Measurements from ENCODE around the gene PGK1.
"Not testable (repeated sequence)": the region's sequence is repeated elsewhere in the genome, so short reads cannot be mapped to it uniquely, and the experiment has no call there.

Gene PGK1

DNA sequence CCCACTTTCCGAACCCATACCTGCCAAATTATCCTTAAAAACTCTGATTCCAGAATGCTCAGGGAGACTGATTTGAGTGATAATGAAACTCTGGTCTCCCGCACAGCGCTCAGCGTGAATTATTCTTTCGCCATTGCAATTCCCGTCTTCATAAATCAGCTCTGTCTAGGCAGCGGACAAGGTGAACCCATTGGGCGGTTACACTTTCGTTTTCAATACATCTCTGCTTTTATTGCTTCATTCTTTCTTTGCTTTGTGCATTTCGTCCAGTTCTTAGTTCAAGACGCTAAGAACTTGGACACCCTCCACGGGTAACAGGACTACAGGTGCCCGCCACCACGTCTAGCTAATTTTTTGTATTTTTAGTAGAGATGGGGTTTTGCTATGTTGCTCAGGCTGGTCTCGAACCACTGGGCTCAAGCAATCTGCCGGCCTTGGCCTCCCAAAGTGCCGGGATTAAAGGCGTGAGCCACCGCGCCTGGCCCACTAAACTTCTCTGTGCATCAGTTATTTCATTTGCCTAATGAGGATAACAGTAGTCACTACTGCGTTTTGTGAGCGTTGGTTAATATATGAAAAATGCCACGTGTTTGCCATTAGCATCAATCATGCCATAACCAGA, 936 bp upstream of the PGK1 start:
- no peaks in the 10 kb centered on the region for H3K27me3 Mint-ChIP-seq (ENCODE audit: low read depth)
- H3K4me3 Mint-ChIP-seq, result peak overlapping the region; percentile 92
- H3K36me3 Mint-ChIP-seq (ENCODE audit: low read depth), result peaks cover 31% of the 10 kb centered on the region
- no peaks in the 10 kb centered on the region for H3K9me3 Mint-ChIP-seq
- peak overlapping the region; percentile 87 for H3K27ac Mint-ChIP-seq
- H3K4me1 Mint-ChIP-seq (ENCODE audit: low read depth), result peaks cover 40% of the 10 kb centered on the region

DNA sequence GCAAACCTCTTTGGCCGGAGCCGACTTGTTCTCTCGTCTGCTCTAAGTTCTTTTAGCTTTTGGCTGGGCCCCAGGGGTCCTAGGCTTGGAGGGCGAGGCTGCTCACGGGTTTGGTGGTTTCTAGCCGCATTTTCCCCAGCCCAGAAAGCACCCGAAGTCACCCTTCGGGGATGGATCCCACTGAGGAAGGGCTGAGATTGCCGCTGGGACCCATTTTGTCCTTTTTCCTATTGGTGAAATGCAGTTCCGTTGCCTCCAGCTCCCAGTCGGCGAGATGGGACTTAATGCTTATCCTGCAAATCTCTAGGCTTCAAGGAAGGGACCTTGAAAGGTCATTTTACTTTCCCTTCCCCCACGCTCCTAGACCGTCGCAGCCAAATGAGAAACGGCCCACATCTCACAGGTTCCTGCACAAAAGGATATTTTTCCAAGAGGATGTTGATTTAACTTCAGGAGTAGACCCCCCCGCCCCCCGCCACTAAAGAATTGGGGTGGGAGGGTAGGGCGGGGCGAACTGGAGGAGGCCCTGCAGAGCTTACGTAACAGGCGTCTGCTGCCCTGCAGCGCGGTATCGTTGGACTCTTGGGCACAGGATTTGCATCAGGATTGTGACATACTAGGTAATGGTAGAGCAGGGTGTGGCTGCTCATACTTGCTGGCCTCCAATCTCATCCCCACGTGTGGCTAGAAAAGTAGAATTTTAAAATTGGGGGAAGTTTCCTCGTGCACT, 564 bp downstream of the PGK1 start:
- H3K36me3 Mint-ChIP-seq (ENCODE audit: low read depth), result peaks cover 35% of the 10 kb centered on the region
- peaks cover 49% of the 10 kb centered on the region for H3K4me1 Mint-ChIP-seq (ENCODE audit: low read depth)
- peak overlapping the region; percentile 92 for H3K4me3 Mint-ChIP-seq
- H3K27ac Mint-ChIP-seq, result peak overlapping the region; percentile 87
- no peaks in the 10 kb centered on the region for H3K27me3 Mint-ChIP-seq (ENCODE audit: low read depth)
- H3K9me3 Mint-ChIP-seq, result no peaks in the 10 kb centered on the region

DNA sequence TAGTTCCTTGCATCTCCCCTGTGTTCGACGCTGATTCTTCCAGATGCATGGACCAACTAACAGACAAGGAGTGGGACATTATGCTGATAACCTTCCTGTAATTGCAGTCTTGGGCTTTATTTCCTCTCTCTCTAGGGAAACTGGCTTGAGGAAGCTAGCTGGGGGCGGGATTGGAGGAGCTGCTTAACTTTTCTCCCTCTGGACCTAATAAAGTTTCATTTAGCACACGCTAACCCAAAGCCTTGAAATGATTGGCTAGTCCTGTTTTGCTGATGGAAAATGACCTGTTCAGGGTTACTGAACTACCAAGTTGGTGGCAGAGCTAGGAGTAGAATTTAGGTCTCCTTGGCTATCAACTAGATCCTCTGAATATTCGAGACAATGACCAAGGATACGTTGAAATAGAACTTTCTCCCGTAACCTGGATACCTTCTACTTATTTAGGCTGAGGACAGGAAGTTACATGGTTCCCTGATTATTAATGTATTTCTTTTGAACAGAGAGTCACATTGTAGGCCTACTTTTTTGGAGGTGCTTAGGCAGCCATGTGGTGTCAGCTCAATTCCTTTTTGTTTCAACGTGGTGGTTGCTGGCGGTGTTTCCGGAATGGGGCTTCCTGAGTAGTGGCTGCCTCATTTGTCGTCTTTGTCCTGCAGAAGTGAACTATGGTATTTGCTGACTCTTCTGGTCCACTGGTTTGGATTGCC, 2.0 kb downstream of the PGK1 start:
- H3K9me3 Mint-ChIP-seq, result no peaks in the 10 kb centered on the region
- peak overlapping the region; percentile 92 for H3K4me3 Mint-ChIP-seq
- H3K36me3 Mint-ChIP-seq (ENCODE audit: low read depth), result peaks cover 37% of the 10 kb centered on the region
- peaks cover 54% of the 10 kb centered on the region for H3K4me1 Mint-ChIP-seq (ENCODE audit: low read depth)
- H3K27me3 Mint-ChIP-seq (ENCODE audit: low read depth), result no peaks in the 10 kb centered on the region
- H3K27ac Mint-ChIP-seq, result peak overlapping the region; percentile 87

DNA sequence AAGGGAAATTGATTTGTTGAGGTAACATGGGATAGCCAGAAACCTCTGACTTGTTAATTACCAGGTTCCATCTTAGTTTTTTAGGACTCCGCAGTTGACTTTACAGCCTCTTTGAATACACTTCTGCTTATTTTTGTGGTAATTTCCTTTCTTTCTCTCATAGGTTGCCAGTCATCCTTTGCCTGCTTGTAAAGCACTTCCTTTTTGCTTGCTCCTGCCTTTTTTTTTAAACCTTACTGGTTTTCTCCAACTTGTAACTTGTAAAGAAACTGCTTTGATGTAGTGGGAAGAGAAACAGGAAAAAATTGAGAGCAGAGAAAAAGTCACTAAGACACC, 2.6 kb downstream of the PGK1 start:
- Mint-ChIP-seq H3K4me1 (ENCODE audit: low read depth) (peaks cover 54% of the 10 kb centered on the region), H3K4me3 (peak overlapping the region; percentile 92), H3K9me3 (no peaks in the 10 kb centered on the region), H3K36me3 (ENCODE audit: low read depth) (peaks cover 41% of the 10 kb centered on the region), H3K27me3 (ENCODE audit: low read depth) (no peaks in the 10 kb centered on the region), H3K27ac (peak overlapping the region; percentile 87)

DNA sequence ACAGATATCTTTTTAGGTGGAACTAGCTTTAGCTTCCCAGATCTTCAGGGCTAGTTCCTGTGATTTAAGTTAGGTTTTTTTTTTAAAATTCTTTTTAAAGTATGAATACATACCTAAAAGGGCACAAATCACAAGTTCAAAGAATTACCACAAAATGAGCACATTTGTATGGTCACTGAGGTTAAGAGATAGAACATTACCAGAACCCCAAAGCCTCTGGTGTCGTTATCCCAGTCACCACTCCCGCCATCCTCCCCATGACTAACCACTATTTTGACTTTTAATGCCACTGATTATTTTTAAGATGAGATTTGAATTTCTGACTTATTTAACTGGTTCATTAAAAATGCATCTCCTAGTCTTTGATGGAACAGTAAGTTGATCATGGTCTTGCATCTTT, 5.4 kb downstream of the PGK1 start:
- Mint-ChIP-seq H3K27ac (peak overlapping the region; percentile 67), H3K27me3 (ENCODE audit: low read depth) (no peaks in the 10 kb centered on the region), H3K36me3 (ENCODE audit: low read depth) (peaks cover 51% of the 10 kb centered on the region), H3K4me1 (ENCODE audit: low read depth) (peaks cover 44% of the 10 kb centered on the region), H3K4me3 (peak overlapping the region; percentile 92), H3K9me3 (no peaks in the 10 kb centered on the region)

DNA sequence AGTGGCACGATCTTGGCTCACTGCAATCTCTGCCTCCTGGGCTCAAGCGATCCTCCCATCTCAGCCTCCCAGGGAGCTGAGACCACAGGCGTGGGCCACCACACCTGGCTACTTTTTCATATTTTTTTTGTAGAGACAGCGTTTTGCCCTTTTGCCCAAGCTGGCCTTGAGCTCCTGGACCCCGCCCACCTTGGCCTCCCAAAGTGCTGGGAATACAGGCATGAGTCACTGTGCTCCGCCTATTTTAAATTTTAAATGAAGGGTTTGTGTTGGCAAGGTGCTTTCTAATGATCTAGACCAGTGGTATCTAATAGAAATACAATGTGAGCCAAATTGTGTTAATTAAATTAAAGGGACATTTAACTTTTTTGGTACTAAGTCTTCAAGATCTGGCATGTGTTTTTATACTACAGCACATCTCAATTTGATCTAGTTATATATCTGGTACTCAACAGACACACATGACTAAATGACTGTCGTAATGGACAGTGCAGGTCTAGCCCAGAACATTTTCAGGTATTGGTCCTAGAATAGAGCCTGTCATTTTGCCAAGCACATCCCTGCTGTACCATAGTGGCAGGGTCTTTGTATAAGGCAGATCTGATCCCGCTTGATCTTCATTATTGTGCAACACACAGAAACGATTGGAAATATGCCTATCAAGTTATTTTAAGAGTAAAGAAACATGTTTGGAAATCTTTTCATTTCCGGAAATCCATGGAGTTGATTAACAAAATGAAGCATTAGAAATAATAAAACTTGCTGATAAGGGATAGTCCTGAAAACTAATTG, 7.3 kb downstream of the PGK1 start:
- H3K4me1 Mint-ChIP-seq (ENCODE audit: low read depth), result peaks cover 40% of the 10 kb centered on the region
- peak overlapping the region; percentile 37 for H3K4me3 Mint-ChIP-seq
- H3K9me3 Mint-ChIP-seq, result no peaks in the 10 kb centered on the region
- no peaks in the 10 kb centered on the region for H3K27me3 Mint-ChIP-seq (ENCODE audit: low read depth)
- H3K27ac Mint-ChIP-seq, result no peak overlapping the region
- H3K36me3 Mint-ChIP-seq (ENCODE audit: low read depth), result peaks cover 48% of the 10 kb centered on the region

DNA sequence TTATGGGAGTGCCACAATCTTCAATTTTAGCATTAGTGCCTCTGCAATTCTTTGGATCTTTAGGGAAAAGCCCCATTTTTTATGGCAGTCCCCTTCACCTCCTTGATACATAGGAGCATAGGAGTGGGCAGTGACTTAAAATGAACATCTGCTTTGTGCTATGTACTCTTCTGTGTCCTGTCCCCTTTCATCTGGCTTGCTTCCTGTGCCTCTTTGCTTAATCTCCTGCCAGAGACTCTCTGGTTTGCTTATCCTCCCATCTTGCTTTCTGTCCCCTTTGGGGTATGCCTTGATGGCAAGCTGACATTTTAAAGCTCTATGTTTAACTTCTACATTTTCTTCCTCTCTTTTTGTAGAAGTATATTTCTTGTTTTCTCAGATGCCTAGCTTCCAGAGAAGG, 12.3 kb downstream of the PGK1 start:
- Mint-ChIP-seq H3K36me3 (ENCODE audit: low read depth) (peaks cover 60% of the 10 kb centered on the region), H3K9me3 (no peaks in the 10 kb centered on the region), H3K4me1 (ENCODE audit: low read depth) (peaks cover 36% of the 10 kb centered on the region), H3K27me3 (ENCODE audit: low read depth) (no peaks in the 10 kb centered on the region), H3K4me3 (no peak overlapping the region), H3K27ac (peak overlapping the region; percentile 83)

DNA sequence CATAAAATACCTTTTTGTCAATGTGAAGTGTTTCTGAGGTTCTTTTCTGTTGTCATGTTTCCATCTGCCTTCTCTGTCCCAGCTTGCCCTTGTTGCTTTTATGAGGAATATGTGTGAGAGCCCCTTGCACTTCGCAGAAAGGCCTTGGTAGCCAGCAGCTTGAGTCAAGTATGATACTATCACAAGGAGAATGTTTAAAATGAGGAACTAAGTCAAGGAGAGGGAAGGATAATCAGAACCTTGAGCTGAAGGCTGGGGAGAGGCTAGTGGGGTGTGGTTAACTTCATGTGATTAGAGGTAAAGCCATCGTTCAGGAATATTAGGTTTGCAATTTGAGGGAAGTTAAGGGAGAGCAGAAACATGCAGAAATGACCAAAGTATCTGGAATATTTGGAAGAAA, 12.7 kb downstream of the PGK1 start:
- H3K9me3 Mint-ChIP-seq, result no peaks in the 10 kb centered on the region
- H3K27me3 Mint-ChIP-seq (ENCODE audit: low read depth), result no peaks in the 10 kb centered on the region
- peaks cover 34% of the 10 kb centered on the region for H3K4me1 Mint-ChIP-seq (ENCODE audit: low read depth)
- H3K4me3 Mint-ChIP-seq, result no peak overlapping the region
- H3K27ac Mint-ChIP-seq, result peak overlapping the region; percentile 83
- peaks cover 59% of the 10 kb centered on the region for H3K36me3 Mint-ChIP-seq (ENCODE audit: low read depth)

DNA sequence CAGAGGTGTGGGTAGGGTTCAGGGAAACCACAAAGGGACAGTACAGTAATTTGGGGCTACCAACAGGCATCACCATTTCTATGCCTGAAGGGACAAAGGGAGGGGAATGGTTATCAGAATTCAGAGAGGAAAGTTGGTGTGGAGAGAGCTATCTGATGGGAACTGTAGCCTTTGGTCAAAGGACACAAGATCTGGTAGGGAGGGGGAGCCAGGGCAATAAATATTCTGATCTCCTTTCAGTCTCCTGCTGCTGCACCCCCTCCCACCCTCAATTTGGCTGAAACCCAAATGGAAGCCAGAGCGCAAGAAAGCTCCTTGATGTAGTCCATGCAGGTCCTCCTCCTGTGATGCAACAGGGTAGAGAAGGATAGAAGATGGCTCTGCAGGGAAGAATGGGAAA, 14.6 kb downstream of the PGK1 start:
- Mint-ChIP-seq H3K27ac (peak overlapping the region; percentile 26), H3K27me3 (ENCODE audit: low read depth) (no peaks in the 10 kb centered on the region), H3K9me3 (no peaks in the 10 kb centered on the region), H3K36me3 (ENCODE audit: low read depth) (peaks cover 68% of the 10 kb centered on the region), H3K4me3 (no peak overlapping the region), H3K4me1 (ENCODE audit: low read depth) (peaks cover 34% of the 10 kb centered on the region)

DNA sequence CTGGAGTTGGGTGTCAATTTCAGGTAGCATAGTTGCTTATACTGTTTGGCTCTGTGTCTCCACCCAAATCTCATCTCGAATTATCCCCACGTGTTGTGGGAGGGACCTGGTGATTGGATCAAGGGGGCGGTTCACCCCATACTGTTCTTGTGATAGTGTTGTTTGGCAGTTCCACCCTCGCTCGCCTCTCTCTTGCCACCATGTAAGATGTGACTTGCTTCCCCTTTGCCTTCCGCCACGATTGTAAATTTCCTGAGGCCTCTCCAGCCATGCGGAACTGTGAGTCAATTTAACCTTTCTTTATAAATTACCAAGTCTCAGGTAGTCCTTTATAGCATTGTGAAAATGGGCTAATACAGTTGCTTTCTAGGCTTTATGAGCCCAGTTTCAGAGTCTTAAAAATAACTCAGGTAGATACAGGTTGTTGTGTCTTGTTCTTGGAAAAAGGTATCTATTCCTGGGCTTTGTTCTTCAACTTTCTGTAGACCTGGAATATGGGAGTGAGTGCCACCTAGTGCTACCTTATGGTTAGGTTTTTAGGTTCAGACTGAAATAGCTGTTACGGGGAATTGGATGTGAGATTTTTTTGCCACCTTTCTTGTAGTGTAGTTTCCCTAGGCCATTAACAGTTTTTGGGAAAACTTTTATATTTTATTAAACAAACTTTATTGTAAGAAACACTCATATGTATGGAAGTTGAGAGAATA, 15.6 kb downstream of the PGK1 start:
- H3K27me3 Mint-ChIP-seq (ENCODE audit: low read depth), result no peaks in the 10 kb centered on the region
- H3K4me1 Mint-ChIP-seq (ENCODE audit: low read depth), result peaks cover 37% of the 10 kb centered on the region
- peaks cover 74% of the 10 kb centered on the region for H3K36me3 Mint-ChIP-seq (ENCODE audit: low read depth)
- H3K27ac Mint-ChIP-seq, result peak overlapping the region; percentile 34
- no peaks in the 10 kb centered on the region for H3K9me3 Mint-ChIP-seq
- H3K4me3 Mint-ChIP-seq, result peak overlapping the region; percentile 42

DNA sequence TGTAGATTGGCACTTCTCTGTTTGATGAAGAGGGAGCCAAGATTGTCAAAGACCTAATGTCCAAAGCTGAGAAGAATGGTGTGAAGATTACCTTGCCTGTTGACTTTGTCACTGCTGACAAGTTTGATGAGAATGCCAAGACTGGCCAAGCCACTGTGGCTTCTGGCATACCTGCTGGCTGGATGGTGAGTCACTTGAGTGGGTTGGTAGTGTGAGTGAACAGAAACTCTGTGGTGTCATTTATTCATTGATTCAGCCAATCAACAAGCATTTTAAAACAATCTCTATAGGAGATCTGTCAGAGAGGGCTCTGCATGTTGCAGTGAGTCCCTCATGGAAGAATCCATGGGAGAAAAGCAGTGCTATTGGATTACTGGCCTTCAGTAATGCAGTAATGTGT, 19.1 kb downstream of the PGK1 start:
- H3K4me1 Mint-ChIP-seq (ENCODE audit: low read depth), result peaks cover 25% of the 10 kb centered on the region
- H3K9me3 Mint-ChIP-seq, result no peaks in the 10 kb centered on the region
- no peaks in the 10 kb centered on the region for H3K27me3 Mint-ChIP-seq (ENCODE audit: low read depth)
- H3K36me3 Mint-ChIP-seq (ENCODE audit: low read depth), result peaks cover 67% of the 10 kb centered on the region
- peak overlapping the region; percentile 82 for H3K27ac Mint-ChIP-seq
- H3K4me3 Mint-ChIP-seq, result no peak overlapping the region

DNA sequence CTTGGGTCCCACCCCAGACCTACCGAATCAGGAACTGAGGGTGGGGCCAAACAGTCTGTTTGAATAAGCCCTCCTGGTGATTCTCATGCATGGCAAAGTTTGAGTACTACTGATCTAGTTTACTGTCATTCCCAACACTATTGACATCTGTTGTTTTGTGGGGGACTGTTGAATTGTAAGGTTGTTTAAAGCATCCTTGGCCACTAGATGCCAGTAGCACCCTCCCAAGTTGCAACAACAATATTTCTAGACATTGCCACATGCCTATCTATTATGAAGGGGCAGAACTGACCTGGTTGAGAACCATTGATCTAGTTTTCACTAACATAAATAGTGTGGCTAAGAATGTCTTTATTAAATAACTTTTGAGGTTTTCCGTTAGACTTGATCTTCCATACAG, 20.3 kb downstream of the PGK1 start:
- Mint-ChIP-seq H3K9me3 (no peaks in the 10 kb centered on the region), H3K27ac (peak overlapping the region; percentile 17), H3K4me1 (ENCODE audit: low read depth) (peaks cover 24% of the 10 kb centered on the region), H3K36me3 (ENCODE audit: low read depth) (peaks cover 61% of the 10 kb centered on the region), H3K27me3 (ENCODE audit: low read depth) (no peaks in the 10 kb centered on the region), H3K4me3 (no peak overlapping the region)

DNA sequence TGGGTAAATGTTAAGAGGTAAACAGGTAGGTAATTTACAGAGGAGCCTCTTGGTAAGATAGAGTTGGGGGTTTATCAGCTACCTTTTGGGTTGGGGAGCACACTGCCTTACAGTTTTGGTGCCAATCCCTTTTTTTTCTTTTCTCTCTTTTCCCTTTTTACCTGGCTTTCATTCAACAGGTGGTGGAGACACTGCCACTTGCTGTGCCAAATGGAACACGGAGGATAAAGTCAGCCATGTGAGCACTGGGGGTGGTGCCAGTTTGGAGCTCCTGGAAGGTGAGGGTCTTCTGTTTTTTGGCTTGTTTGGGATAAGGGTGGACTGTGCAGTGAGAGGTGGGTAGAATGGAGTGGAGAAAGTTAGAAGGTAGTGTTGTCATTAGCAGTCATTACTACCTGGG, 21.1 kb downstream of the PGK1 start:
- Mint-ChIP-seq H3K27ac (no peak overlapping the region), H3K36me3 (ENCODE audit: low read depth) (peaks cover 57% of the 10 kb centered on the region)

DNA sequence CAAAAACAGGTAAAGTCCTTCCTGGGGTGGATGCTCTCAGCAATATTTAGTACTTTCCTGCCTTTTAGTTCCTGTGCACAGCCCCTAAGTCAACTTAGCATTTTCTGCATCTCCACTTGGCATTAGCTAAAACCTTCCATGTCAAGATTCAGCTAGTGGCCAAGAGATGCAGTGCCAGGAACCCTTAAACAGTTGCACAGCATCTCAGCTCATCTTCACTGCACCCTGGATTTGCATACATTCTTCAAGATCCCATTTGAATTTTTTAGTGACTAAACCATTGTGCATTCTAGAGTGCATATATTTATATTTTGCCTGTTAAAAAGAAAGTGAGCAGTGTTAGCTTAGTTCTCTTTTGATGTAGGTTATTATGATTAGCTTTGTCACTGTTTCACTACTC, 21.7 kb downstream of the PGK1 start:
- peaks cover 19% of the 10 kb centered on the region for H3K4me1 Mint-ChIP-seq (ENCODE audit: low read depth)
- not testable (repeated sequence) for H3K27me3 Mint-ChIP-seq (ENCODE audit: low read depth); H3K9me3 Mint-ChIP-seq; H3K4me3 Mint-ChIP-seq; H3K27ac Mint-ChIP-seq
- H3K36me3 Mint-ChIP-seq (ENCODE audit: low read depth), result peaks cover 59% of the 10 kb centered on the region

More for the DNA sequence above, 21.1 kb downstream of the PGK1 start:
- Mint-ChIP-seq H3K4me3 (no peak overlapping the region), H3K4me1 (ENCODE audit: low read depth) (peaks cover 18% of the 10 kb centered on the region), H3K27me3 (ENCODE audit: low read depth) (no peaks in the 10 kb centered on the region), H3K9me3 (no peaks in the 10 kb centered on the region)

All from T-helper 1 cell treated with Interleukin-12 subunit alpha and Interleukin-12 subunit beta and Interleukin-4 antibody, amounts not matched to agents 30 μg/mL and 1 μg/mL, for 36 hours (primary cell).